ENCODE measurements around the gene DAAM1. TPM values are rescaled to one million over a fixed set of nuclear protein-coding genes. Genes with fewer than 3 reads are reported as not detected.

The DAAM1 gene
- total RNA-seq, 1 donor from 2014 or later: 11.1 TPM

GRCh38 chr14:59337141-59337611 lies 148.7 kb downstream of the DAAM1 start:
- intact Hi-C loops (cut with micrococcal nuclease): no loop called here

- intact Hi-C loops (cut with micrococcal nuclease): no loop called here
Observed at GRCh38 chr14:59338761-59339160, 150.3 kb downstream of the DAAM1 start.

- intact Hi-C loops (cut with micrococcal nuclease): no loop called here
Observed at GRCh38 chr14:59339524-59340330, 151.3 kb downstream of the DAAM1 start.

GRCh38 chr14:59341858-59342477 lies 153.5 kb downstream of the DAAM1 start:
- intact Hi-C loops (cut with micrococcal nuclease): no loop called here

GRCh38 chr14:59342516-59343484 lies 154.3 kb downstream of the DAAM1 start:
- intact Hi-C loops (cut with micrococcal nuclease): no loop called here

GRCh38 chr14:59343585-59343984 lies 155.1 kb downstream of the DAAM1 start:
- intact Hi-C loops (cut with micrococcal nuclease): no loop called here

GRCh38 chr14:59344016-59344415 lies 155.5 kb downstream of the DAAM1 start:
- intact Hi-C loops (cut with micrococcal nuclease): no loop called here

GRCh38 chr14:59344691-59345455 lies 156.4 kb downstream of the DAAM1 start:
- intact Hi-C loops (cut with micrococcal nuclease): no loop called here

GRCh38 chr14:59346329-59346728 lies 157.9 kb downstream of the DAAM1 start:
- intact Hi-C loops (cut with micrococcal nuclease): no loop called here

- intact Hi-C loops (cut with micrococcal nuclease): no loop called here
Observed at GRCh38 chr14:59346796-59347510, 158.5 kb downstream of the DAAM1 start.

GRCh38 chr14:59347511-59347900 lies 159.0 kb downstream of the DAAM1 start:
- intact Hi-C loops (cut with micrococcal nuclease): no loop called here

GRCh38 chr14:59347915-59348314 lies 159.4 kb downstream of the DAAM1 start:
- intact Hi-C loops (cut with micrococcal nuclease): no loop called here

GRCh38 chr14:59349258-59349701 lies 160.8 kb downstream of the DAAM1 start:
- intact Hi-C loops (cut with micrococcal nuclease): no loop called here

GRCh38 chr14:59352961-59353360 lies 164.5 kb downstream of the DAAM1 start:
- intact Hi-C loops (cut with micrococcal nuclease): no loop called here

GRCh38 chr14:59354666-59355065 lies 166.2 kb downstream of the DAAM1 start:
- intact Hi-C loops (cut with micrococcal nuclease): no loop called here

GRCh38 chr14:59355091-59355490 lies 166.6 kb downstream of the DAAM1 start:
- intact Hi-C loops (cut with micrococcal nuclease): no loop called here

- intact Hi-C loops (cut with micrococcal nuclease): no loop called here
Observed at GRCh38 chr14:59356312-59356711, 167.8 kb downstream of the DAAM1 start.

- intact Hi-C loops (cut with micrococcal nuclease): no loop called here
Observed at GRCh38 chr14:59356767-59357166, 168.3 kb downstream of the DAAM1 start.

- intact Hi-C loops (cut with micrococcal nuclease): no loop called here
Observed at GRCh38 chr14:59358102-59358501, 169.6 kb downstream of the DAAM1 start.

- intact Hi-C loops (cut with micrococcal nuclease): no loop called here
Observed at GRCh38 chr14:59358784-59359183, 170.3 kb downstream of the DAAM1 start.

Measured in T-helper 1 cell treated with Interleukin-12 subunit alpha and Interleukin-12 subunit beta and Interleukin-4 antibody, amounts not matched to agents 30 ng/mL and 1 ng/mL, for 36 hours (primary cell).